GM23248 (cell line): ENCODE results near the gene SOX10. TPM values are rescaled to one million over a fixed set of nuclear protein-coding genes. Genes with fewer than 3 reads are reported as not detected.

ENCODE experiments used
- DNase-seq: peaks from one replicate; pipeline ENCODE4 v3.0.0-alpha.2; 2015
- H2AFZ ChIP-seq: fragments of 200-600 bp; sonication (generic); 2 replicates; pipeline ENCODE4 v1.6.1; 2016; ENCODE audit warnings: antibody characterized with exemption
- H3F3A ChIP-seq: fragments of 200-600 bp; sonication (generic); 2 replicates; pipeline ENCODE4 v1.6.1; 2016; ENCODE audit warnings: mild to moderate bottlenecking, antibody characterized with exemption, mixed run types; ENCODE audit not compliant: insufficient read depth
- H3K27ac ChIP-seq: fragments of 200-600 bp; sonication (generic); 2 replicates; pipeline ENCODE4 v1.5.1; 2016; ENCODE audit warnings: mild to moderate bottlenecking
- H3K27me3 ChIP-seq: fragments of 200-600 bp; sonication (generic); replicated peaks from 2 replicates; pipeline ENCODE4 v1.6.1; 2016; ENCODE audit warnings: mild to moderate bottlenecking; ENCODE audit not compliant: insufficient read depth
- H3K36me3 ChIP-seq: fragments of 200-600 bp; sonication (generic); 2 replicates; pipeline ENCODE4 v1.6.1; 2016; ENCODE audit warnings: low read depth, mild to moderate bottlenecking
- H3K4me1 ChIP-seq: fragments of 200-600 bp; sonication (generic); 2 replicates; pipeline ENCODE4 v1.6.1; 2016; ENCODE audit warnings: mild to moderate bottlenecking; ENCODE audit not compliant: insufficient read depth
- H3K4me2 ChIP-seq: fragments of 200-600 bp; sonication (generic); one replicate; pipeline ENCODE4 v1.6.1; 2016; ENCODE audit warnings: mild to moderate bottlenecking; ENCODE audit not compliant: unreplicated experiment
- H3K4me3 ChIP-seq: fragments of 200-600 bp; sonication (generic); 2 replicates; pipeline ENCODE4 v1.5.1; 2016; ENCODE audit warnings: mild to moderate bottlenecking
- H3K79me2 ChIP-seq: fragments of 200-600 bp; sonication (generic); 2 replicates; pipeline ENCODE4 v1.6.1; 2016; ENCODE audit warnings: mild to moderate bottlenecking; ENCODE audit not compliant: insufficient read depth
- H3K9ac ChIP-seq: fragments of 200-600 bp; sonication (generic); 2 replicates; pipeline ENCODE4 v1.6.1; 2016; ENCODE audit warnings: mild to moderate bottlenecking
- H3K9me2 ChIP-seq: fragments of 200-600 bp; sonication (generic); 2 replicates; pipeline ENCODE4 v1.6.1; 2016; ENCODE audit warnings: mixed run types, mild to moderate bottlenecking, moderate library complexity; ENCODE audit not compliant: insufficient read depth
- H3K9me3 ChIP-seq: fragments of 200-600 bp; sonication (generic); one replicate; pipeline ENCODE4 v1.6.1; 2017; ENCODE audit warnings: low read depth
- H4K20me1 ChIP-seq: fragments of 200-600 bp; sonication (generic); 2 replicates; pipeline ENCODE4 v1.6.0; 2016; ENCODE audit not compliant: insufficient read depth
- EZH2 ChIP-seq: fragments of 200-600 bp; sonication (generic); IDR thresholded peaks from 2 replicates; pipeline ENCODE4 v1.6.1; 2018; ENCODE audit warnings: antibody characterized with exemption, mild to moderate bottlenecking; ENCODE audit not compliant: insufficient read depth, poor library complexity, severe bottlenecking
- EZH2phosphoT487 ChIP-seq: fragments of 200-600 bp; sonication (generic); IDR thresholded peaks from 2 replicates; pipeline ENCODE4 v1.6.1; 2018; ENCODE audit warnings: antibody characterized with exemption, moderate library complexity, mild to moderate bottlenecking, low read depth; ENCODE audit not compliant: insufficient read depth
- WGBS, 2 experiments: methylation state at CpG; one replicate each; pipeline ENCODE4 v1.1.6; 2015 to 2017; ENCODE audit warnings: low lambda C conversion rate in 2 of 2, low coverage in 1 of 2; ENCODE audit errors: missing lambda C conversion rate in 2 of 2; 5-methylcytosine and 5-hydroxymethylcytosine counted together
- in situ Hi-C: fragments of 300-500 bp; cut with MboI; formaldehyde crosslinking; loops from 2 replicates; pipeline ENCODE4 v1.15.0; 2020
- polyA plus RNA-seq: library from polyadenylated mRNA; unstranded; fragments of >200 nt; fragmentation: Nextera tagmentation; extraction: Ambion mirVana; gene quantifications from 2 replicates; pipeline ENCODE4 v1.2.1, GENCODE V29; 2016
- total RNA-seq: library from RNA; depleted of rRNA; stranded (reverse); fragments of >200 nt; shearing (Covaris generic); gene quantifications from 2 replicates; pipeline ENCODE4 v1.2.3, GENCODE V29; 2014

Gene SOX10
- total and polyA plus RNA-seq, 2 experiments from 2014 or later = not detected

GRCh38 chr22:37967637-37968451, 16.5 kb downstream of the SOX10 start:
- Histone ChIP-seq H3K27ac (no peak overlapping the region), H3K9me2 (no peaks in the 10 kb centered on the region), H3K4me3 (no peak overlapping the region), H3K79me2 (peaks cover 8% of the 10 kb centered on the region; the same call in 1 of the 2 replicates), H2AFZ (no peak overlapping the region), H3K4me2 (no peak overlapping the region), H3K36me3 (0 out of 2 replicates have a peak, but pooled peaks cover 9% of the 10 kb centered on the region), H3F3A (no peaks in the 10 kb centered on the region), H3K4me1 (no peaks in the 10 kb centered on the region), H3K9me3 (no peaks in the 10 kb centered on the region), H3K9ac (no peak overlapping the region), H4K20me1 (no peaks in the 10 kb centered on the region), H3K27me3 (no peaks in the 10 kb centered on the region)
- WGBS, 2 experiments = 83 to 87% methylated on average over 14 of the region's 14 CpGs
- no peak for DNase-seq
- in situ Hi-C loops = no loop called here
- TF ChIP-seq EZH2 (no peak), EZH2phosphoT487 (no peak)

GRCh38 chr22:37967147-37967546, 17.2 kb downstream of the SOX10 start:
- Histone ChIP-seq H3F3A (no peaks in the 10 kb centered on the region), H3K36me3 (peaks cover 11% of the 10 kb centered on the region; the same call in 1 of the 2 replicates), H2AFZ (no peak overlapping the region), H3K4me3 (no peak overlapping the region), H3K79me2 (peaks cover 8% of the 10 kb centered on the region; the same call in 1 of the 2 replicates), H3K4me1 (no peaks in the 10 kb centered on the region), H3K27ac (no peak overlapping the region), H3K27me3 (no peaks in the 10 kb centered on the region), H3K9me2 (no peaks in the 10 kb centered on the region), H3K9ac (no peak overlapping the region), H3K9me3 (no peaks in the 10 kb centered on the region), H4K20me1 (no peaks in the 10 kb centered on the region), H3K4me2 (no peak overlapping the region)
- TF ChIP-seq EZH2 (no peak), EZH2phosphoT487 (no peak)
- WGBS, 2 experiments = 56 to 79% methylated on average over 1 of the region's 1 CpG
- no peak for DNase-seq
- in situ Hi-C loops = no loop called here

- no peaks in the 10 kb centered on the region for H3K9me3 ChIP-seq
- H3K9me2 ChIP-seq = no peaks in the 10 kb centered on the region
- WGBS, 2 experiments = 92 to 95% methylated on average over 9 of the region's 9 CpGs
- H3K27me3 ChIP-seq = no peaks in the 10 kb centered on the region
- TF ChIP-seq EZH2 (no peak), EZH2phosphoT487 (no peak)
- no peaks in the 10 kb centered on the region for H4K20me1 ChIP-seq
- no peak overlapping the region for H3K27ac ChIP-seq
- in situ Hi-C loops = no loop called here
- H3K36me3 ChIP-seq = peaks cover 15% of the 10 kb centered on the region; the same call in 1 of the 2 replicates
- H3K4me2 ChIP-seq = no peak overlapping the region
- no peak overlapping the region for H3K9ac ChIP-seq
- no peak overlapping the region for H2AFZ ChIP-seq
- H3F3A ChIP-seq = no peaks in the 10 kb centered on the region
- DNase-seq = no peak
- H3K79me2 ChIP-seq = peaks cover 8% of the 10 kb centered on the region; the same call in 1 of the 2 replicates
- no peaks in the 10 kb centered on the region for H3K4me1 ChIP-seq
- H3K4me3 ChIP-seq = no peak overlapping the region
Observed at GRCh38 chr22:37965940-37966664, 18.3 kb downstream of the SOX10 start.

- no peaks in the 10 kb centered on the region for H3K9me3 ChIP-seq
- no peak overlapping the region for H2AFZ ChIP-seq
- no peaks in the 10 kb centered on the region for H4K20me1 ChIP-seq
- WGBS, 2 experiments = 98 to 100% methylated on average over 4 of the region's 4 CpGs
- H3K9me2 ChIP-seq = no peaks in the 10 kb centered on the region
- in situ Hi-C loops = no loop called here
- H3K27me3 ChIP-seq = no peaks in the 10 kb centered on the region
- no peaks in the 10 kb centered on the region for H3F3A ChIP-seq
- peaks cover 8% of the 10 kb centered on the region for H3K79me2 ChIP-seq
- H3K4me1 ChIP-seq = no peaks in the 10 kb centered on the region
- H3K4me2 ChIP-seq = no peak overlapping the region
- H3K36me3 ChIP-seq = peaks cover 16% of the 10 kb centered on the region; the same call in 1 of the 2 replicates
- no peak overlapping the region for H3K27ac ChIP-seq
- H3K9ac ChIP-seq = no peak overlapping the region
- TF ChIP-seq EZH2phosphoT487 (no peak), EZH2 (no peak)
- no peak overlapping the region for H3K4me3 ChIP-seq
- no peak for DNase-seq
Observed at GRCh38 chr22:37961062-37961461, 23.3 kb downstream of the SOX10 start.
